Lower leg skin (tissue), 4 donors: ENCODE results near the gene SCPEP1. TPM values are rescaled to one million over a fixed set of nuclear protein-coding genes. Genes with fewer than 3 reads are reported as not detected.
"Not testable (repeated sequence)": the region's sequence is repeated elsewhere in the genome, so short reads cannot be mapped to it uniquely, and the experiment has no call there.

Source experiments
- DNase-seq, 2 donors: peaks; one replicate each; pipeline ENCODE4 v3.0.0-alpha.2; 2019; ENCODE audit warnings: low spot score in 2 of 2
- H3K4me3 ChIP-seq: fragments of 200-600 bp; sonication (generic); 2 replicates; pipeline ENCODE4 v1.5.1; 2017; ENCODE audit warnings: mild to moderate bottlenecking, low read depth; ENCODE audit not compliant: poor library complexity, severe bottlenecking
- POLR2A ChIP-seq, 2 donors: fragments of 450-650 bp; IDR thresholded peaks; one replicate each; pipeline ENCODE4 v1.6.1; 2016 to 2017; ENCODE audit warnings: antibody characterized with exemption in 2 of 2, mild to moderate bottlenecking in 1 of 2, moderate library complexity in 1 of 2
- WGBS, 2 donors: methylation state at CpG; one replicate each; pipeline ENCODE4 v1.1.5; 2018; 5-methylcytosine and 5-hydroxymethylcytosine counted together
- intact Hi-C: fragments of 100-400 bp; cut with DNase I; formaldehyde crosslinking; loops from one replicate; pipeline ENCODE4 v1.15.0; 2023; ENCODE audit warnings: low total_unique reads
- total RNA-seq, 4 donors: library from RNA; depleted of rRNA; stranded (reverse); fragments of >200 nt; gene quantifications; one replicate each; pipeline ENCODE4 v1.1.0, GENCODE V29; 2016
- TF ChIP-seq, protein P1 (sequence below), 3 donors: fragments of 450-650 bp; IDR thresholded peaks; one replicate each; pipeline ENCODE4 v1.5.1; 2016; ENCODE audit warnings: antibody characterized with exemption in 3 of 3, mild to moderate bottlenecking in 3 of 3, moderate library complexity in 2 of 3

The SCPEP1 gene
- total RNA-seq, 4 donors from 2014 or later, result 88.3 to 173 (median 126) TPM

- no peak overlapping the region for H3K4me3 ChIP-seq
- intact Hi-C loops, result no loop called here
- TF ChIP-seq, protein P1, sequence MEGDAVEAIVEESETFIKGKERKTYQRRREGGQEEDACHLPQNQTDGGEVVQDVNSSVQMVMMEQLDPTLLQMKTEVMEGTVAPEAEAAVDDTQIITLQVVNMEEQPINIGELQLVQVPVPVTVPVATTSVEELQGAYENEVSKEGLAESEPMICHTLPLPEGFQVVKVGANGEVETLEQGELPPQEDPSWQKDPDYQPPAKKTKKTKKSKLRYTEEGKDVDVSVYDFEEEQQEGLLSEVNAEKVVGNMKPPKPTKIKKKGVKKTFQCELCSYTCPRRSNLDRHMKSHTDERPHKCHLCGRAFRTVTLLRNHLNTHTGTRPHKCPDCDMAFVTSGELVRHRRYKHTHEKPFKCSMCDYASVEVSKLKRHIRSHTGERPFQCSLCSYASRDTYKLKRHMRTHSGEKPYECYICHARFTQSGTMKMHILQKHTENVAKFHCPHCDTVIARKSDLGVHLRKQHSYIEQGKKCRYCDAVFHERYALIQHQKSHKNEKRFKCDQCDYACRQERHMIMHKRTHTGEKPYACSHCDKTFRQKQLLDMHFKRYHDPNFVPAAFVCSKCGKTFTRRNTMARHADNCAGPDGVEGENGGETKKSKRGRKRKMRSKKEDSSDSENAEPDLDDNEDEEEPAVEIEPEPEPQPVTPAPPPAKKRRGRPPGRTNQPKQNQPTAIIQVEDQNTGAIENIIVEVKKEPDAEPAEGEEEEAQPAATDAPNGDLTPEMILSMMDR (IDR thresholded peaks at IDR 0.05), result no peak
- TF ChIP-seq POLR2A (IDR thresholded peaks at IDR 0.05), result no peak
- DNase-seq, result no peak
- 46 to 58% methylated on average over 11 of the region's 11 CpGs for WGBS, 2 donors
Measured at GRCh38 chr17:56976941-56977608, 856 bp upstream of the SCPEP1 start.

- intact Hi-C loops, result no loop called here
- peak in 1 of 2 donors; percentile 10 for DNase-seq
- 24 to 30% methylated on average over 11 of the region's 11 CpGs for WGBS, 2 donors
- TF ChIP-seq, protein P1 (IDR thresholded peaks at IDR 0.05), result no peak
- TF ChIP-seq POLR2A (IDR thresholded peaks at IDR 0.05), result no peak
- peak overlapping the region; percentile 8 for H3K4me3 ChIP-seq
Measured at GRCh38 chr17:56978441-56979090, 635 bp downstream of the SCPEP1 start.

DNA sequence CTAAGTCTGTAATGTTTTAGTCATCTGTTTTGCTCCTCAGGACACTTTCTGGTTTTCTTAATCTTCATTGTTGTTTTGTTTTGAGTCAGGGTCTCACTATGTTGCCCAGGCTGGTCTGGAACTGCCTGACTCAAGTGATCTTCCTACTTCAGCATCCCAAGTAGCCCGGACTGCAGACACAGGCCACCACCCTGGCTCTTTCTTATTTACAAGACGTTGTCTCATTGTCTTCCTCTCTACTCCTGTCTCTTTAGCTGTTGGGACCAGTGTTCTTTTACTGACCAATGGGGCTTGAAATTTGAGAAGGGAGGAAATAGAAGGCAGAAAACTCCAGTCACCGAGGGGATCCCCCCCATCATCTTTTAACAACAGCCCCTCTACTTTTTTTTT, 1.2 kb downstream of the SCPEP1 start:
- no peak for DNase-seq
- 64 to 70% methylated on average over 3 of the region's 3 CpGs for WGBS, 2 donors
- TF ChIP-seq, protein P1 (IDR thresholded peaks at IDR 0.05), result no peak
- no peak for TF ChIP-seq POLR2A (IDR thresholded peaks at IDR 0.05)
- intact Hi-C loops, result no loop called here
- no peak overlapping the region for H3K4me3 ChIP-seq

- not testable (repeated sequence) for DNase-seq
- 90 to 92% methylated on average over 12 of the region's 12 CpGs for WGBS, 2 donors
Measured at GRCh38 chr17:56980526-56980925, 2.6 kb downstream of the SCPEP1 start.

DNA sequence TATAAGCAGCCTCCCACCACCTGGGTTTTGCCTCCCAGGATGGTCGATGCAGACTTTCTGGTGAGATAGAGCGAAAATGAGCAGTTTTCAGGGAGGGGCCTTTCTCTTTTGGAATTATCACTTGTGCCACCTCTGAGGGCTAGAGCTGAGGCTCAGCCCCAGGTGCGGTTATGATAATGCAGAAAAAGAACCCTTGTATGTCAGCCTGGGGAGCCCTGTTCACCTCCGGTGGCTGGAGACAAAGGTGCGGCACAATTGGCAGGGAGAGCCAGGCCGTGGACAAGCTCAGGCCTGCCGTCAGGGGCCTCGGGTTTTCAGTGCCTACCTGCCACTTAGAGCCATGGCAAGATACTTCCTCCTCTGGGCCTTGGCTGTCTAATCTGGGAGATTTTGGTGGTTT, 4.4 kb downstream of the SCPEP1 start:
- no peak overlapping the region for H3K4me3 ChIP-seq
- intact Hi-C loops, result no loop called here
- no peak for DNase-seq
- TF ChIP-seq POLR2A (IDR thresholded peaks at IDR 0.05), result no peak
- TF ChIP-seq, protein P1 (IDR thresholded peaks at IDR 0.05), result no peak
- 60 to 63% methylated on average over 8 of the region's 8 CpGs for WGBS, 2 donors

More at GRCh38 chr17:56980526-56980925, 2.6 kb downstream of the SCPEP1 start:
- intact Hi-C loops, H3K4me3 ChIP-seq: not testable (repeated sequence)

- no peak for DNase-seq
- H3K4me3 ChIP-seq, result no peak overlapping the region
- TF ChIP-seq, protein P1 (IDR thresholded peaks at IDR 0.05), result no peak
- intact Hi-C loops, result no loop called here
- 71 to 77% methylated on average over 3 of the region's 3 CpGs for WGBS, 2 donors
Measured at GRCh38 chr17:56983366-56983765, 5.4 kb downstream of the SCPEP1 start.
